Nephron progenitor cell (in vitro differentiated cells): ENCODE measurements around the gene LRRC55.

ENCODE experiments used
- DNase-seq: peaks from one replicate; pipeline ENCODE4 v3.0.0; 2021
- H3K27ac Mint-ChIP-seq: 2 replicates; pipeline ENCODE4 v1.8.0; 2021; ENCODE audit warnings: mild to moderate bottlenecking, moderate library complexity, mixed read lengths
- H3K27me3 Mint-ChIP-seq: 2 replicates; pipeline ENCODE4 v1.8.0; 2021; ENCODE audit warnings: mild to moderate bottlenecking, low read depth, mixed read lengths; ENCODE audit not compliant: poor library complexity
- H3K36me3 Mint-ChIP-seq: 2 replicates; pipeline ENCODE4 v1.8.0; 2021; ENCODE audit warnings: low read depth, mixed read lengths
- H3K4me1 Mint-ChIP-seq: 2 replicates; pipeline ENCODE4 v1.8.0; 2021; ENCODE audit warnings: mixed read lengths
- H3K4me3 Mint-ChIP-seq: 2 replicates; pipeline ENCODE4 v1.8.0; 2021; ENCODE audit warnings: mild to moderate bottlenecking, moderate library complexity, mixed read lengths
- H3K9me3 Mint-ChIP-seq: 2 replicates; pipeline ENCODE4 v1.8.0; 2021; ENCODE audit warnings: mild to moderate bottlenecking, moderate library complexity, mixed read lengths
- TF ChIP-seq, protein P1 (sequence below): fragments of 200-600 bp; sonication (generic); IDR thresholded peaks from 2 replicates; pipeline ENCODE4 v1.5.0; 2021; ENCODE audit warnings: antibody characterized with exemption

The LRRC55 gene

GRCh38 chr11:57200917-57201316 is 19.2 kb downstream of the LRRC55 start:
- H3K27ac Mint-ChIP-seq, result no peak overlapping the region
- TF ChIP-seq, protein P1, sequence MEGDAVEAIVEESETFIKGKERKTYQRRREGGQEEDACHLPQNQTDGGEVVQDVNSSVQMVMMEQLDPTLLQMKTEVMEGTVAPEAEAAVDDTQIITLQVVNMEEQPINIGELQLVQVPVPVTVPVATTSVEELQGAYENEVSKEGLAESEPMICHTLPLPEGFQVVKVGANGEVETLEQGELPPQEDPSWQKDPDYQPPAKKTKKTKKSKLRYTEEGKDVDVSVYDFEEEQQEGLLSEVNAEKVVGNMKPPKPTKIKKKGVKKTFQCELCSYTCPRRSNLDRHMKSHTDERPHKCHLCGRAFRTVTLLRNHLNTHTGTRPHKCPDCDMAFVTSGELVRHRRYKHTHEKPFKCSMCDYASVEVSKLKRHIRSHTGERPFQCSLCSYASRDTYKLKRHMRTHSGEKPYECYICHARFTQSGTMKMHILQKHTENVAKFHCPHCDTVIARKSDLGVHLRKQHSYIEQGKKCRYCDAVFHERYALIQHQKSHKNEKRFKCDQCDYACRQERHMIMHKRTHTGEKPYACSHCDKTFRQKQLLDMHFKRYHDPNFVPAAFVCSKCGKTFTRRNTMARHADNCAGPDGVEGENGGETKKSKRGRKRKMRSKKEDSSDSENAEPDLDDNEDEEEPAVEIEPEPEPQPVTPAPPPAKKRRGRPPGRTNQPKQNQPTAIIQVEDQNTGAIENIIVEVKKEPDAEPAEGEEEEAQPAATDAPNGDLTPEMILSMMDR, result no peak
- peaks cover 9% of the 10 kb centered on the region for H3K27me3 Mint-ChIP-seq
- no peak for DNase-seq
- H3K9me3 Mint-ChIP-seq, result no peaks in the 10 kb centered on the region
- H3K36me3 Mint-ChIP-seq, result no peaks in the 10 kb centered on the region
- H3K4me3 Mint-ChIP-seq, result no peak overlapping the region
- peaks cover 56% of the 10 kb centered on the region for H3K4me1 Mint-ChIP-seq

DNA sequence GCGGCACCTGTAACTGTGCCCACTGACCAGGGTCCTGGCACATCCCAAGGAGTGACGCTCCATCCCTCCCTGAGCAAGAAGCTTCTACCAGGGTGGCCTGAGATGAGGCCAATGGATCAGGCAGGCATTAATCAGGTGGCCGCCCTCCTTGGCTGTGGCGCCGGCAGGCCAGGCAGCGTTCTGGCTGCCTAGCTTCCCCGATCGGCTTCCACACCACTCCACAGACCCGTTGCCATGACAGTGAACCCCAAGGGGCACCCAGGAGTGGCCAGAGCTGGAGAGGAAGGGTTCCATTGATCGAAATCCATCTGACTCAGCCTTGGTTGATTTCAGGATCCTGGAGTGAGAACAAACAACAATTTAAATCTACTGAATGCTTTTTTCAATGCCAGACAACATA is 20.5 kb downstream of the LRRC55 start:
- H3K27me3 Mint-ChIP-seq, result peaks cover 9% of the 10 kb centered on the region

DNA sequence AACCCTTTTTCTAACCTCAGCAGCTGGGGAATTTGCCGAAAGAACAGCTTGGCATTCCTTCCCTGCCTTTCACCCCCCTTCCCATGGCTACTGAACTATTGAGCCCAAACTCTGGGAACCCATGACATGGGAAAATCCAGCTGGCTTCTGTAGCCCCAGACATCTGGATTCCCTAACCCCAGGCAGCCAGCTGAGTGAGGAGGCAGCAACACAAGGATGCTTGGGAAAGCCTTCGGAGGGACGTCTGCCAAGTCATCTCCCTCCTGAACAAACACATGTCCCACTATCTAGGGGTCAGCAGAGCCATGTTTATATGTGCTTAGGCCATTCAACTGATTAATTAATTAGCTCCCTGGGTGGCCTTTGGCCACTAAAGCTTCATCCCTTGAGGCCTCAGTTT is 21.6 kb downstream of the LRRC55 start:
- no peaks in the 10 kb centered on the region for H3K36me3 Mint-ChIP-seq
- no peak for DNase-seq
- TF ChIP-seq, protein P1, result no peak
- H3K4me3 Mint-ChIP-seq, result no peak overlapping the region
- H3K9me3 Mint-ChIP-seq, result no peaks in the 10 kb centered on the region
- peaks cover 9% of the 10 kb centered on the region for H3K27me3 Mint-ChIP-seq
- H3K4me1 Mint-ChIP-seq, result peaks cover 73% of the 10 kb centered on the region
- H3K27ac Mint-ChIP-seq, result no peak overlapping the region

More for the DNA sequence above, 20.5 kb downstream of the LRRC55 start:
- DNase-seq, result no peak
- Mint-ChIP-seq H3K27ac (no peak overlapping the region), H3K9me3 (no peaks in the 10 kb centered on the region), H3K4me3 (no peak overlapping the region), H3K36me3 (no peaks in the 10 kb centered on the region), H3K4me1 (peaks cover 64% of the 10 kb centered on the region)
- TF ChIP-seq, protein P1, result no peak

- no peak overlapping the region for H3K4me3 Mint-ChIP-seq
- TF ChIP-seq, protein P1, result no peak
- H3K27ac Mint-ChIP-seq, result peak overlapping the region; percentile 30
- no peaks in the 10 kb centered on the region for H3K36me3 Mint-ChIP-seq
- no peak for DNase-seq
- no peaks in the 10 kb centered on the region for H3K9me3 Mint-ChIP-seq
- peaks cover 78% of the 10 kb centered on the region for H3K4me1 Mint-ChIP-seq
- H3K27me3 Mint-ChIP-seq, result peaks cover 9% of the 10 kb centered on the region
Observed at GRCh38 chr11:57203882-57204480, 22.2 kb downstream of the LRRC55 start.

DNA sequence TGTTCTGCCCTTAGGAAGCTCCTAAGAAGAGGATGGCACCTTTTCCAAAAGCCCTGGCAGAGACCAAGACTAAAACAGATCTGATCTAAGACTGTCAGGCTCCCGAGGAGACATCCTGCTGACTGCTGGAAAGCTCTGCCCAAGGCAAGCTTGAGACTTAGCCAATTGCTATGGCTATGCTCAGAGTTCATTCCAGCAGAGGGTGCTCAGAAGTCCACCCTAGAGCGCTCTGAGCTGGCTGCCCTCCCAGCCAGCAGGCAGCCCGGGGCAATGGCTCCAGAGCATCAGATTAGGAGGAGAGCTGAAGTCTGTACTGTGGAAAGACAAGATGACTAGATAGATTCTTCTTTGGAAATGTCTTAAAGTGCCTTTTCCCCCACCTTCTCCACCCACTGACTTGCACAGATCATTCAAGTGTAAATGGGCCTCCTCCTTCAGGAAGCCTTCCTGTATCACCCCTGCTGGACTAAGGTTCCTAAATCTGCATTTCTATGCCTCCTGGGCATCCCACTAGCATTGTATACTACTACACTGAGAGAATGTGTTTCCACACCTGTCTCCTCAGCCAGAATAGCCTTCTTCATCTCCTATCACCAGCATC is 23.4 kb downstream of the LRRC55 start:
- no peak for DNase-seq
- Mint-ChIP-seq H3K36me3 (no peaks in the 10 kb centered on the region), H3K27me3 (peaks cover 9% of the 10 kb centered on the region), H3K9me3 (no peaks in the 10 kb centered on the region), H3K4me1 (peaks cover 76% of the 10 kb centered on the region), H3K4me3 (no peak overlapping the region), H3K27ac (peak overlapping the region; percentile 9)
- TF ChIP-seq, protein P1, result no peak

- no peak for DNase-seq
- Mint-ChIP-seq H3K27me3 (peaks cover 12% of the 10 kb centered on the region), H3K27ac (no peak overlapping the region), H3K4me1 (peaks cover 72% of the 10 kb centered on the region), H3K4me3 (no peak overlapping the region), H3K9me3 (no peaks in the 10 kb centered on the region), H3K36me3 (no peaks in the 10 kb centered on the region)
- TF ChIP-seq, protein P1, result no peak
Observed at GRCh38 chr11:57207168-57207567, 25.4 kb downstream of the LRRC55 start.
